Fibroblast of mammary gland (primary cell): Measurements from ENCODE around the gene PDE6A.
"Not testable (repeated sequence)": the region's sequence is repeated elsewhere in the genome, so short reads cannot be mapped to it uniquely, and the experiment has no call there.

Experiments
- DNase-seq: peaks from one replicate; pipeline ENCODE4 v3.0.0-alpha.2; 2010; ENCODE audit warnings: low read depth
- H3K4me3 ChIP-seq: 2 replicates; pipeline ENCODE4 v1.5.1; 2011; ENCODE audit warnings: low read depth, mild to moderate bottlenecking, low read length, moderate library complexity; ENCODE audit not compliant: control insufficient read depth
- TF ChIP-seq, protein P1 (sequence below): conservative IDR thresholded peaks from 2 replicates; pipeline ENCODE4 v1.5.1; 2011; ENCODE audit warnings: low read depth, low read length, inconsistent platforms; ENCODE audit not compliant: control insufficient read depth, insufficient read depth

PDE6A gene

GRCh38 chr5:149888280-149888679, 56.3 kb downstream of the PDE6A start:
- no peak overlapping the region for H3K4me3 ChIP-seq
- TF ChIP-seq, protein P1, sequence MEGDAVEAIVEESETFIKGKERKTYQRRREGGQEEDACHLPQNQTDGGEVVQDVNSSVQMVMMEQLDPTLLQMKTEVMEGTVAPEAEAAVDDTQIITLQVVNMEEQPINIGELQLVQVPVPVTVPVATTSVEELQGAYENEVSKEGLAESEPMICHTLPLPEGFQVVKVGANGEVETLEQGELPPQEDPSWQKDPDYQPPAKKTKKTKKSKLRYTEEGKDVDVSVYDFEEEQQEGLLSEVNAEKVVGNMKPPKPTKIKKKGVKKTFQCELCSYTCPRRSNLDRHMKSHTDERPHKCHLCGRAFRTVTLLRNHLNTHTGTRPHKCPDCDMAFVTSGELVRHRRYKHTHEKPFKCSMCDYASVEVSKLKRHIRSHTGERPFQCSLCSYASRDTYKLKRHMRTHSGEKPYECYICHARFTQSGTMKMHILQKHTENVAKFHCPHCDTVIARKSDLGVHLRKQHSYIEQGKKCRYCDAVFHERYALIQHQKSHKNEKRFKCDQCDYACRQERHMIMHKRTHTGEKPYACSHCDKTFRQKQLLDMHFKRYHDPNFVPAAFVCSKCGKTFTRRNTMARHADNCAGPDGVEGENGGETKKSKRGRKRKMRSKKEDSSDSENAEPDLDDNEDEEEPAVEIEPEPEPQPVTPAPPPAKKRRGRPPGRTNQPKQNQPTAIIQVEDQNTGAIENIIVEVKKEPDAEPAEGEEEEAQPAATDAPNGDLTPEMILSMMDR = no peak
- no peak for DNase-seq

GRCh38 chr5:149887622-149888183, 56.9 kb downstream of the PDE6A start:
- TF ChIP-seq, protein P1 = no peak
- no peak overlapping the region for H3K4me3 ChIP-seq
- peak; percentile 43 for DNase-seq

- peak; percentile 33 for DNase-seq
- no peak overlapping the region for H3K4me3 ChIP-seq
These were observed 57.7 kb downstream of the PDE6A start for GRCh38 chr5:149886692-149887470.

GRCh38 chr5:149886060-149886459, 58.5 kb downstream of the PDE6A start:
- DNase-seq = peak; percentile 53

More at GRCh38 chr5:149886692-149887470, 57.7 kb downstream of the PDE6A start:
- TF ChIP-seq, protein P1 = no peak

DNA sequence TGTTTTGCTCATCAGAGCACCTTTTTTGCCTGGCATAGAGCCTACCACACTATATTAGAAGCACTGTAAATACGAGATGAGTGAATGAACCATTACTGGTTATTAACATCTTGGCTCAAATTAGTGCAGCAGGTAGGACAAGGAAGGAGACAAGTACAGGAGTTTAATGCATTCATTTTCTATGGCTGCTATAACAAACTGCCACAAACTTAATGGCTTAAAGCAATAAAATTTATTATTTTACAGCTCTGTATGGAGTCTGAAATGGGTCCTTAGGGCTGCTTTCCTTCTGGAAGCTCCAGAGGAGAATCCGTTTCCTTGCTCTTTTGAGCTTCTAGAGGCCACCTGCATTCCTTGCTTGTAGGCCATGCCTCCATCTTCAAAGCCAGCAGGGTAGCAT, 59.1 kb downstream of the PDE6A start:
- no peak for DNase-seq
- H3K4me3 ChIP-seq = no peak overlapping the region
- TF ChIP-seq, protein P1 = no peak

More at GRCh38 chr5:149886060-149886459, 58.5 kb downstream of the PDE6A start:
- TF ChIP-seq, protein P1 = no peak
- H3K4me3 ChIP-seq = no peak overlapping the region

GRCh38 chr5:149883550-149883949, 61.0 kb downstream of the PDE6A start:
- no peak overlapping the region for H3K4me3 ChIP-seq
- TF ChIP-seq, protein P1 = no peak
- DNase-seq = no peak

- not testable (repeated sequence) for H3K4me3 ChIP-seq, DNase-seq
These were observed 62.0 kb downstream of the PDE6A start for GRCh38 chr5:149882633-149883032.
